Subcutaneous adipose tissue (tissue), 4 donors: Measurements from ENCODE around the gene ACOT11. TPM values are rescaled to one million over a fixed set of nuclear protein-coding genes. Genes with fewer than 3 reads are reported as not detected.

Experiments
- total RNA-seq, 4 donors: library from RNA; depleted of rRNA; stranded (reverse); fragments of >200 nt; gene quantifications; one replicate each; pipeline ENCODE4 v1.1.0, GENCODE V29; 2016
- TF ChIP-seq, protein P1 (sequence below): fragments of 450-650 bp; IDR thresholded peaks from one replicate; pipeline ENCODE4 v1.5.1; 2016; ENCODE audit warnings: low read depth, mild to moderate bottlenecking, control low read depth, antibody characterized with exemption, moderate library complexity

The ACOT11 gene
- total RNA-seq, 4 donors from 2014 or later = 1.3 to 6.6 (median 2.5) TPM

DNA sequence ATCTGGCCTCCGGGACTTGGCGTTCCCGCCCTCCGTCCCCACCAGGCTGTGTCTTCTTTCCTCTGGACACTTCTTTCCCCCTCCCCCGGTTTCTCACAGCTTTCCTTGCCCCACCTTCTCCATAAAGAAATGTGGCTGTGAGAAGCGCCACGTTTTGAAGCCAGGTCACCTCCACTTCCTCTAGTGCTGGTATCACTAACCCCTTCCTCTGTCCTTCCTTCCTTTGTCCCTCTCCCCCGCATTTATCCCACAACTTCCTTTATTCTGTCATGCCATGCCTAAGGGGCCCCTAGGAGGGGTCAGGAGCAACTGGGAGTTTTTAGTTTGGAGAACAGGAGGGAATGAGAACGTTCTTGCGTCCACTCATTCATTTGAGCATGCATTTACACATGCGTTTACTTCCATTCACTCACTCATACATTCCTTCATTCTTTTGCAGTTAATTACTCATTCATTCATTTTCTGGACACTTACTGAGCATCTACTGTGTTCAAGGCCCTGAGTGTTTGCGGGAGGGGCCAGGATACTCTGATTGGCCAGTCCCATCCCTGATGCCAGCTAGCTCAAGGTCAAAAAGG, 5.0 kb upstream of the ACOT11 start:
- TF ChIP-seq, protein P1, sequence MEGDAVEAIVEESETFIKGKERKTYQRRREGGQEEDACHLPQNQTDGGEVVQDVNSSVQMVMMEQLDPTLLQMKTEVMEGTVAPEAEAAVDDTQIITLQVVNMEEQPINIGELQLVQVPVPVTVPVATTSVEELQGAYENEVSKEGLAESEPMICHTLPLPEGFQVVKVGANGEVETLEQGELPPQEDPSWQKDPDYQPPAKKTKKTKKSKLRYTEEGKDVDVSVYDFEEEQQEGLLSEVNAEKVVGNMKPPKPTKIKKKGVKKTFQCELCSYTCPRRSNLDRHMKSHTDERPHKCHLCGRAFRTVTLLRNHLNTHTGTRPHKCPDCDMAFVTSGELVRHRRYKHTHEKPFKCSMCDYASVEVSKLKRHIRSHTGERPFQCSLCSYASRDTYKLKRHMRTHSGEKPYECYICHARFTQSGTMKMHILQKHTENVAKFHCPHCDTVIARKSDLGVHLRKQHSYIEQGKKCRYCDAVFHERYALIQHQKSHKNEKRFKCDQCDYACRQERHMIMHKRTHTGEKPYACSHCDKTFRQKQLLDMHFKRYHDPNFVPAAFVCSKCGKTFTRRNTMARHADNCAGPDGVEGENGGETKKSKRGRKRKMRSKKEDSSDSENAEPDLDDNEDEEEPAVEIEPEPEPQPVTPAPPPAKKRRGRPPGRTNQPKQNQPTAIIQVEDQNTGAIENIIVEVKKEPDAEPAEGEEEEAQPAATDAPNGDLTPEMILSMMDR = no peak

DNA sequence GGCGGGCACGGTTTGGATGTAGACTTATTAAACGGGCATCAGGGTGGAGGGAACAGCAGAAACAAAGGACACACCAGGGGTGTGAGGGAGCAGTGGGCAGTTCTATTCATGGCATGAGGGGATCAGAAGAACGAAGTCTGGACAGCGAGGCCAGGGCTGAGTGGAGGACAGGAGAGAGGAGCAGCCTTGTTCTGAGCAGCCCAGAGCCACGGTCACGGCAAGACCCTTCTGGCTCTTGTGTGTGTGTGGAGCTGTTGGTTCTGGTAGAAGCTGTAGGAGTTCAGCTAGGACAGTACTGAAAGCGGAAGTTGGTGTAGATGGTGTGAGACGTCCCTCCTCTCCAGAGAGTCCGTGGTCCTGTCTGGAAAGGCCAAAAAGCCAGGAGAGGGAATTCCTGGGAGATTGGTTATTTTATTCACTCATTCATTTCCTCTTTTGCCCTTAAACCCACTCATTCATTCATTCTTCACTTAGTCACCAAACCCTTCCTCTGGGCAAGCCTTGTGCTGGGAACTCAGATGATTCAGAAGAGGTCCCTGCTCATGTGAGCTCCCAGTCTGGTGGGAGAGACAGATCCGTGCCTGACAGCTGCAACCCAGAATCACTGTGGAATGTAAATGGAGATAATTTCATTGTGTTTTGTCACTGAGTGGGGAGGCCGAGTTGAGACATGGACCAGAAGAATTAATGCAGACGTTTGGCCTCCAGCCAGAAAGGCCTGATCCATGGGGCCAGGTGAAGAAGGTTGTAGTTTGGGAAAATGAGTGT, 4.1 kb upstream of the ACOT11 start:
- TF ChIP-seq, protein P1 = no peak

DNA sequence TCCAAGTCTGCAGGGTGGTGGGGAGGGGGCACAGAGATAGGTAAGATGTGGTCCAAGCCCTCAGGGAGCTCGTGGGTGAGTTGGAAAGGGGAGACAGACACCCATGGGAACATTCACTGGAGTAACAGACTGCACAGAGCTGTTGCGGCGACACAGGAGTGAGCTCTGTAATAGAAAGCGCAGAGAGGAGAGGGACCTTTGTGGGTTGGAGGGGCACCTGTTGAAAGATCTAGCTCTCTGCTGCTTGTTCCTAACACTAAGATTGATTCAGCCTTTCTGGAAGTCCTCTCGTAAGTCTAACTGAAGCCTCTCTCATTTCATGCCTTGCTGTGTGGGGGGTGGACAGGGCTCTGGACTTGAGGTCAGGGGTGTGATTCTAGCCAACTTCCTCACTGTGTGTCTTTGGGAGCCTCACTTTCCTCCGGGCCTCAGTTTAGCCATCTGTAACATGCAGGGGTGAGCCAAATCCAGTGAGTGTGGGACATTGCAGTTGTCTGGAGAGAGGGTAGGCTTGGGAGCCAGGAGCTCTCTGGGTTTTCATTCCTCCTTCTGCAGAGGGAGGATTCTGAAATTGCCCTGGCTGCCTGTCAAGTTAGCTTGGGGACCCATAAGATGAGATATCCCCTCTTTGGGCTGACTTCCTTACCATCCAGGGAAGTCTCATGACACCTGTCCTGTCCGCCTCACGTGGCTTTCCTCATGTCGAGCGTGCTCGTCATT, 2.0 kb upstream of the ACOT11 start:
- TF ChIP-seq, protein P1 = no peak

DNA sequence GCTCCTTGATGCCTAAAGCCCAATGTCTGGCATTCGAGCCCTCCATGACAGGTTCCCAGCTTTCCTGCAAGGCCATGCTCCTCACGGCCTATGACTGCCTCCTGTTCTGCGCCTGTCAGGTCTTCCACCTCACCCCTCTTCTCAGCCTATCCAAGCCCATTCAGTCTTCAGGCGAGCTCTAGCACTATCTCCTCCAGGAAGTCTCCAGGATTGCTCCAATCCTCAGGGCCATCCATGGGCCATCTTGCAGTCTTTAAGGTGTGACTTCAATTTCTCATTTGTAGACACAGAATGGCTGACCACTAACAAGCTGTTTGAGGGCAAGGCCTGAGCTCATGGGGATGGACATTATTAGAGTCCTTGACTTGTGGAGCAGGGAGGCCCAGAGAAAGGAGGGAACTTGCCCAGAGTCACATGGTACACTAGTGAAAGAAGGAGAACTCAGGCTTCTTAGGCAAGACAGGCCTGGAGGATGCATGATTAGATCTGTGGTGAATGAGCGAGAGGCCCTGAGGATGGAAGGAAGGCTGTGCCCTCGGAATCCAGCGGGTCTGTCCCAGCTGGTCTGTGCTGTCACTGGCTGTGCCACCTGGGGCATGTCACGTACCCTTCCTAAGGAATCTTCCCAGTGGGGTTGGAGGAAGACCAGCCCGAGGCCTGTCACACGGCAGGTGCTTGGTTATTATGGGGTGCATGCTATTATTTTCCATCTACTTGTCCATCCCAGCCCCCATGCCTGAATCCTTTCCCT, 1.2 kb upstream of the ACOT11 start:
- TF ChIP-seq, protein P1 = no peak

DNA sequence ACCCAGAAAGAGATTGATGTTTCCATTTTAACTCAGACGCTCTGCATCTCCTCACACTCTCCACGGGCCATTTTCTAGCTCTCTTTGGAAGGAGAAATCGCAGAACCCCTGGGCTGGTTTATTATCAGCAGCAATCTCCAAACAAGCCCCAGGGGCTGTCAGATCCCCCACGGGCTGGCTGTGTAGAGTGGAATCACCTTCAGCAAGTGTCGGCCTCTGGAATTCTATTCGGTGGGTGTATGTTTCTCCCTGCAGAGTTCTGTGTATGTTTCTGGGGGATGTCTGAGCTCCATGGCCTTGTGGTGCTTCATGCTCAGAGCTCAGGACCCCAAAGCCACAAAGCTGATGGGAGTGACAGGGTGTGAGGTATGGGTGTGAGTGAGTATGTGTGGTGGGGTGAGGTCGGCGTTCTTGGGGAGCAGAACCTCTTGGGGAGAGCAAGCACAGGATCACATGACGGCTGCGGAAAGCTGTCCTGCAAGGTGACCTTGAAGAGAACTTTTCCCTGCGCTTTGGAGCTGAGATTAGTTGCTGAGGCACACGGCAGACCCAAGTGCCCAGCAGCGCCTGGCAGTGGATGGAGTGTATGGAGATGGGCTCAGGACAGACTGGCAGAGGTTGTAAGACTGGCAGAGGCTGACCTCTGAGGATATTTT, 489 bp downstream of the ACOT11 start:
- TF ChIP-seq, protein P1 = no peak

DNA sequence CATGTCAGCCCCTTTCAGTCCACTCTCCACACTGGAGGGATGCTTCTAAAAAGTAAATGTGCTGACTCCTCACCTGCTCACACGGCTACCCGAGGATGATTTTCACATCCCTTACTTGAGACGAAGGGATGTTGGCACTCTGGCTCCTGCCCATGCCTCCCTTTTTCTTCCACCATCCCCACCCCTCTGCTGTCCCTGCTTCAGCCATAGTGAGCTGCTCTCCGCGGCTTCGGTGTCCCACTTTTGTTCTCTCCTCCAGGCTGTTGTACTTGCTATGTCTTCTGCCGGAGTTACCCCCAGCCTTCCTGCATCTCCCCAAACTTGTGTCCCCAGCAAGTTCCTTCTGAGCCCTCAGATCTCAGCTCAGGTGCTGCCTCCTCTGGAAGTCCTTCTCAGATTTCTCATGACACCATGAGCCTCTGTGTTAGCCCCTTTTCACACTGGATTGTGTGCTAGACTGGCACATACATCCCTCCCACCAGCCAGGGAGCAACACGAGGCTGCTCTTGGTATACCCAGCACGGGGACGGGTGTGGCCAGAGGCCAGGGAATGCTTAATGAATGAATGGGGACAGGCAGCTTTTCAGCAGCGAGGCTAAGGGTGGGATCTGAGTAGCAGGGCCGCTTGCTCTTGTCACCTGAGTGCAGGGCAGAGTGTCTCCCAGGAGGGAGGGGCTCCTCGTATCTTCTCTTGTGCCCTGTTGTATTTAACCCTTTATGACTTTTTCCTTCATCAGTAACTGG, 1.3 kb downstream of the ACOT11 start:
- TF ChIP-seq, protein P1 = no peak
